H9 (cell line): ENCODE results near the gene PRUNE2. TPM values are rescaled to one million over a fixed set of nuclear protein-coding genes. Genes with fewer than 3 reads are reported as not detected.

ENCODE experiments used
- DNase-seq: peaks from one replicate; pipeline ENCODE4 v3.0.0-alpha.2; 2017
- H2AFZ ChIP-seq: one replicate; pipeline ENCODE4 v1.6.1; 2013; ENCODE audit warnings: mild to moderate bottlenecking, low read length, control low read depth, moderate library complexity
- H2AK5ac ChIP-seq: 2 replicates; pipeline ENCODE4 v1.6.1; 2013; ENCODE audit warnings: low read length, control low read depth, mixed read lengths; ENCODE audit not compliant: insufficient read length
- H2BK120ac ChIP-seq: one replicate; pipeline ENCODE4 v1.6.1; 2013; ENCODE audit warnings: low read depth, mild to moderate bottlenecking, low read length, control low read depth, inconsistent platforms; ENCODE audit not compliant: poor library complexity, severe bottlenecking
- H2BK12ac ChIP-seq: 2 replicates; pipeline ENCODE4 v1.6.1; 2013; ENCODE audit warnings: low read length, control low read depth, mixed read lengths, low read depth; ENCODE audit not compliant: insufficient read length
- H2BK15ac ChIP-seq: 2 replicates; pipeline ENCODE4 v1.6.1; 2013; ENCODE audit warnings: low read depth, low read length, control low read depth
- H2BK20ac ChIP-seq: one replicate; pipeline ENCODE4 v1.6.1; 2013; ENCODE audit warnings: low read depth, mild to moderate bottlenecking, low read length, control low read depth, inconsistent platforms; ENCODE audit not compliant: poor library complexity, severe bottlenecking
- H2BK5ac ChIP-seq: 2 replicates; pipeline ENCODE4 v1.6.1; 2013; ENCODE audit warnings: low read length, control low read depth, mixed read lengths; ENCODE audit not compliant: insufficient read length
- H3K14ac ChIP-seq: 2 replicates; pipeline ENCODE4 v1.6.1; 2013; ENCODE audit warnings: low read length, control low read depth; ENCODE audit not compliant: insufficient read depth
- H3K18ac ChIP-seq: 2 replicates; pipeline ENCODE4 v1.6.1; 2013; ENCODE audit warnings: low read depth, mild to moderate bottlenecking, mixed read lengths, low read length, control low read depth; ENCODE audit not compliant: insufficient read length
- H3K23ac ChIP-seq: 2 replicates; pipeline ENCODE4 v1.6.1; 2013; ENCODE audit warnings: low read length, control low read depth, mixed read lengths, low read depth; ENCODE audit not compliant: insufficient read length
- H3K23me2 ChIP-seq: 2 replicates; pipeline ENCODE4 v1.6.1; 2013; ENCODE audit warnings: low read depth, mild to moderate bottlenecking, mixed read lengths, low read length, control low read depth; ENCODE audit not compliant: insufficient read length, poor library complexity, severe bottlenecking
- H3K27ac ChIP-seq: 2 replicates; pipeline ENCODE4 v1.5.1; 2013; ENCODE audit warnings: low read length, control low read depth, mixed read lengths, low read depth; ENCODE audit not compliant: insufficient read length
- H3K27me3 ChIP-seq: 2 replicates; pipeline ENCODE4 v1.6.1; 2013; ENCODE audit warnings: low read length, control low read depth, inconsistent platforms; ENCODE audit not compliant: insufficient read depth
- H3K4ac ChIP-seq: 2 replicates; pipeline ENCODE4 v1.6.1; 2013; ENCODE audit warnings: low read depth, mild to moderate bottlenecking, control low read depth, inconsistent platforms, low read length, moderate library complexity
- H3K4me1 ChIP-seq: 2 replicates; pipeline ENCODE4 v1.6.1; 2013; ENCODE audit warnings: low read length, control low read depth, inconsistent platforms; ENCODE audit not compliant: insufficient read depth
- H3K4me2 ChIP-seq: 2 replicates; pipeline ENCODE4 v1.6.1; 2013; ENCODE audit warnings: low read length, control low read depth, mixed read lengths; ENCODE audit not compliant: insufficient read length, insufficient read depth
- H3K56ac ChIP-seq: 2 replicates; pipeline ENCODE4 v1.6.1; 2013; ENCODE audit warnings: low read depth, mild to moderate bottlenecking, mixed read lengths, low read length, control low read depth; ENCODE audit not compliant: insufficient read length
- H3K79me1 ChIP-seq: 2 replicates; pipeline ENCODE4 v1.6.1; 2013; ENCODE audit warnings: low read depth, mild to moderate bottlenecking, moderate library complexity, low read length, control low read depth, inconsistent platforms; ENCODE audit not compliant: insufficient read depth, poor library complexity, severe bottlenecking
- H3K79me2 ChIP-seq: 2 replicates; pipeline ENCODE4 v1.6.1; 2013; ENCODE audit warnings: low read length, control low read depth, inconsistent platforms; ENCODE audit not compliant: insufficient read depth
- H3K9ac ChIP-seq: 2 replicates; pipeline ENCODE4 v1.6.1; 2013; ENCODE audit warnings: low read length, control low read depth, mixed read lengths; ENCODE audit not compliant: insufficient read length; ENCODE audit errors: extremely low read depth
- H3K9me3 ChIP-seq: one replicate; pipeline ENCODE4 v1.6.1; 2013; ENCODE audit warnings: low read depth, low read length, inconsistent platforms; ENCODE audit not compliant: control insufficient read depth
- H3T11ph ChIP-seq: one replicate; pipeline ENCODE4 v1.6.1; 2013; ENCODE audit warnings: mild to moderate bottlenecking, low read length, control low read depth, inconsistent platforms
- H4K20me1 ChIP-seq: one replicate; pipeline ENCODE4 v1.6.1; 2013; ENCODE audit not compliant: control insufficient read depth, insufficient read length, insufficient read depth
- H4K5ac ChIP-seq: 2 replicates; pipeline ENCODE4 v1.6.1; 2013; ENCODE audit warnings: low read depth, mild to moderate bottlenecking, mixed read lengths, low read length, control low read depth; ENCODE audit not compliant: insufficient read length
- H4K8ac ChIP-seq: replicated peaks from 2 replicates; pipeline ENCODE4 v1.6.1; 2013; ENCODE audit warnings: low read length, control low read depth, mixed read lengths, low read depth; ENCODE audit not compliant: insufficient read length
- H4K91ac ChIP-seq: 2 replicates; pipeline ENCODE4 v1.6.1; 2013; ENCODE audit warnings: low read depth, mild to moderate bottlenecking, moderate library complexity, mixed read lengths, low read length, control low read depth; ENCODE audit not compliant: insufficient read length
- H3K27ac Mint-ChIP-seq, 3 experiments: 2 replicates in 2 of 3; 3 replicates in 1 of 3; pipeline ENCODE4 v1.8.0; 2020 to 2021; ENCODE audit warnings: mixed read lengths in 3 of 3, mild to moderate bottlenecking in 1 of 3, moderate library complexity in 1 of 3
- H3K27me3 Mint-ChIP-seq: 2 replicates; pipeline ENCODE4 v1.8.0; 2021; ENCODE audit warnings: low read depth, mild to moderate bottlenecking, moderate library complexity, mixed read lengths
- H3K36me3 Mint-ChIP-seq, 3 experiments: 2 replicates in 2 of 3; 3 replicates in 1 of 3; pipeline ENCODE4 v1.8.0; 2020 to 2021; ENCODE audit warnings: low read depth in 3 of 3, mixed read lengths in 3 of 3; ENCODE audit not compliant: insufficient read depth in 1 of 3
- H3K4me1 Mint-ChIP-seq, 2 experiments: 2 replicates each; pipeline ENCODE4 v1.8.0; 2020; ENCODE audit warnings: mixed read lengths in 2 of 2
- H3K4me3 Mint-ChIP-seq, 2 experiments: 2 replicates in 1 of 2; 3 replicates in 1 of 2; pipeline ENCODE4 v1.8.0; 2020 to 2021; ENCODE audit warnings: mild to moderate bottlenecking in 2 of 2, mixed read lengths in 2 of 2, moderate library complexity in 1 of 2
- H3K9me3 Mint-ChIP-seq, 2 experiments: 2 replicates in 1 of 2; 3 replicates in 1 of 2; pipeline ENCODE4 v1.8.0; 2020; ENCODE audit warnings: mild to moderate bottlenecking in 2 of 2, mixed read lengths in 2 of 2, moderate library complexity in 1 of 2
- CTCF ChIP-seq: fragments of 200-600 bp; sonication (generic); conservative IDR thresholded peaks from 3 replicates; pipeline ENCODE4 v1.8.0; 2021; ENCODE audit warnings: antibody characterized with exemption, mild to moderate bottlenecking
- WGBS: extraction: QIAGEN DNeasy Blood & Tissue Kit; methylation state at CpG from one replicate; pipeline ENCODE4 v1.1.7; 2013; ENCODE audit warnings: missing lambda C conversion rate, low lambda C conversion rate, mixed read lengths; ENCODE audit not compliant: insufficient read length; ENCODE audit errors: extremely low coverage; 5-methylcytosine and 5-hydroxymethylcytosine counted together
- total RNA-seq: library from RNA; stranded (reverse); gene quantifications from 2 replicates; pipeline ENCODE4 v1.2.1, GENCODE V29; 2021

Gene PRUNE2
- total RNA-seq, 1 experiment from 2014 or later: 12.1 TPM

GRCh38 chr9:76618762-76619161 is 287.2 kb downstream of the PRUNE2 start:
- peaks cover 6 to 8% of the 10 kb centered on the region in 2 experiments for H3K4me1 Mint-ChIP-seq
- H2BK20ac ChIP-seq: no peak overlapping the region

More at GRCh38 chr9:76618762-76619161, 287.2 kb downstream of the PRUNE2 start:
- H3K4ac ChIP-seq: no peak overlapping the region
- no peak overlapping the region for H3K27ac ChIP-seq
- H2BK120ac ChIP-seq: no peak overlapping the region
- Mint-ChIP-seq H3K27ac (no peak overlapping the region), H3K36me3 (no peaks in the 10 kb centered on the region), H3K4me3 (no peak overlapping the region), H3K9me3 (no peaks in the 10 kb centered on the region), H3K27me3 (no peaks in the 10 kb centered on the region)
- no peak overlapping the region for H3K4me2 ChIP-seq
- H3K79me2 ChIP-seq: no peaks in the 10 kb centered on the region
- H4K91ac ChIP-seq: no peak overlapping the region
- no peak overlapping the region for H2AK5ac ChIP-seq
- no CpG with 5 or more reads among the region's 4 CpGs for WGBS
- H2BK12ac ChIP-seq: no peak overlapping the region
- H3K79me1 ChIP-seq: no peaks in the 10 kb centered on the region
- H3K27me3 ChIP-seq: no peaks in the 10 kb centered on the region
- TF ChIP-seq CTCF: no peak
- H3K9ac ChIP-seq: no peak overlapping the region
- H2BK15ac ChIP-seq: no peak overlapping the region
- H4K5ac ChIP-seq: no peak overlapping the region
- H3K18ac ChIP-seq: no peak overlapping the region
- no peak overlapping the region for H2AFZ ChIP-seq
- H4K20me1 ChIP-seq: no peaks in the 10 kb centered on the region
- H3K23ac ChIP-seq: no peak overlapping the region
- H3K9me3 ChIP-seq: no peaks in the 10 kb centered on the region
- no peak overlapping the region for H3T11ph ChIP-seq
- no peak for DNase-seq
- H3K4me1 ChIP-seq: no peaks in the 10 kb centered on the region
- no peak overlapping the region for H3K14ac ChIP-seq
- H2BK5ac ChIP-seq: no peak overlapping the region
- H3K56ac ChIP-seq: no peak overlapping the region
- H3K23me2 ChIP-seq: no peaks in the 10 kb centered on the region
- no peak overlapping the region for H4K8ac ChIP-seq
